Breast epithelium (tissue), 4 donors: ENCODE measurements around the gene FBXO11. TPM values are rescaled to one million over a fixed set of nuclear protein-coding genes. Genes with fewer than 3 reads are reported as not detected.
"Not testable (repeated sequence)": the region's sequence is repeated elsewhere in the genome, so short reads cannot be mapped to it uniquely, and the experiment has no call there.

Source experiments
- DNase-seq, 2 donors: peaks; one replicate each; pipeline ENCODE4 v3.0.0-alpha.2; 2019; ENCODE audit warnings: low spot score in 2 of 2
- H3K27ac ChIP-seq, 2 donors: fragments of 200-600 bp; sonication (generic) in 1 of 2; one replicate each; pipeline ENCODE4 v1.5.1; 2016 to 2019; ENCODE audit warnings: mild to moderate bottlenecking in 1 of 2
- H3K27me3 ChIP-seq, 2 donors: fragments of 200-600 bp; sonication (generic) in 1 of 2; one replicate each; pipeline versions ENCODE4 v1.5.1 to v1.6.0; 2017 to 2019; ENCODE audit warnings: control low read depth in 1 of 2, mild to moderate bottlenecking in 1 of 2
- H3K36me3 ChIP-seq: fragments of 200-600 bp; one replicate; pipeline ENCODE4 v1.5.1; 2019
- H3K4me1 ChIP-seq, 2 donors: fragments of 200-600 bp; sonication (generic); one replicate each; pipeline ENCODE4 v1.5.1; 2016 to 2019; ENCODE audit warnings: control low read depth in 1 of 2
- H3K4me3 ChIP-seq, 3 donors: fragments of 200-600 bp; sonication (generic); 1 replicate in 2 of 3; 2 replicates in 1 of 3; pipeline ENCODE4 v1.5.1; 2016 to 2019; ENCODE audit warnings: mild to moderate bottlenecking in 3 of 3, moderate library complexity in 2 of 3
- H3K9me3 ChIP-seq, 2 donors: fragments of 200-600 bp; sonication (generic) in 1 of 2; one replicate each; pipeline ENCODE4 v1.5.1; 2016 to 2019; ENCODE audit warnings: control low read depth in 1 of 2
- CTCF ChIP-seq, 3 donors: fragments of 450-650 bp; IDR thresholded peaks; one replicate each; pipeline ENCODE4 v1.5.1; 2016 to 2017; ENCODE audit warnings: antibody characterized with exemption in 3 of 3, mild to moderate bottlenecking in 3 of 3, moderate library complexity in 3 of 3
- POLR2A ChIP-seq: fragments of 450-650 bp; IDR thresholded peaks from one replicate; pipeline ENCODE4 v1.6.1; 2016; ENCODE audit warnings: antibody characterized with exemption, mild to moderate bottlenecking, moderate library complexity
- POLR2AphosphoS5 ChIP-seq, 3 donors: sonication (generic); formaldehyde crosslinking; IDR thresholded peaks; one replicate each; pipeline ENCODE4 v1.6.1; 2017; ENCODE audit warnings: antibody characterized with exemption in 3 of 3
- intact Hi-C: fragments of 100-400 bp; cut with DNase I; formaldehyde crosslinking; loops from one replicate; pipeline ENCODE4 v1.15.1; 2023; ENCODE audit warnings: low total_unique reads
- total RNA-seq, 3 donors: library from RNA; depleted of rRNA; stranded (reverse); fragments of >200 nt; gene quantifications; one replicate each; pipeline ENCODE4 v1.1.0, GENCODE V29; 2016

The FBXO11 gene
- total RNA-seq, 3 donors from 2014 or later = 59.3 to 71.7 (median 63.8) TPM

DNA sequence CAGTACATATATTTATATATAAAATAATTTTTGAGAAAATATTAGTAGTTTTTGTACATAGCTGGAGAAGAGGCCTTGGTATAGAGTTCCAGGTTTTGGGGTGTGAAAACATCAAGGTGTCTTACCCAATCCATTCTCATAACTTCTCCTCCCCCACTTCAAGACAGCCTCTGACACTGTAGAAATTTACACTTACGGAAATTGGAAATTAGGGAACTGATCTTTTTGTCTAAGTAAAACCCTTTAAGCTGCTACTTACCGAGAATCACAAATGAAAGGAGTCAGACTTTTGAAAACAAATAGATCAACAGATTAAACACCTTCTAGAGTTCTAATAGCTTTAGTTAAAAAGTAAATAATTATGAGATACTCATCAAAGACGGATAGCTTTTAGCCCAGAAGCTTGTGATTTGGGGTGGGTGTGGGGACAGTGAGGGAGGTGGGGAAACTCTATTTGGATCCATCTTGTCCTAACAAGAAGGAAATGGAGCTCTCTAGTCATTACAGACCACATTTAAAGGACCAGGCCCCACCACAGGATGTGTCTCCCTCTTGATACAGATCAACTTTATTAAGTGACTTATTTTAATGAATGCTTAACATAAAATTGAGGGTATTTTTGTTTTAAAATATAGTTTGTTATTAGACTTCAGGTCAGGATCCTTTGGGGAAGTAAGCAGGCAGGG is 11.1 kb upstream of the FBXO11 start:
- intact Hi-C loops = no loop called here
- no peak for TF ChIP-seq CTCF (IDR thresholded peaks at IDR 0.05)
- TF ChIP-seq POLR2A = no peak
- TF ChIP-seq POLR2AphosphoS5 (IDR thresholded peaks at IDR 0.05) = no peak
- Histone ChIP-seq H3K27me3 (no peaks in the 10 kb centered on the region), H3K27ac (no peak overlapping the region), H3K36me3 (no peaks in the 10 kb centered on the region), H3K4me1 (no peaks in the 10 kb centered on the region), H3K4me3 (no peak overlapping the region), H3K9me3 (no peaks in the 10 kb centered on the region)
- DNase-seq = no peak

DNA sequence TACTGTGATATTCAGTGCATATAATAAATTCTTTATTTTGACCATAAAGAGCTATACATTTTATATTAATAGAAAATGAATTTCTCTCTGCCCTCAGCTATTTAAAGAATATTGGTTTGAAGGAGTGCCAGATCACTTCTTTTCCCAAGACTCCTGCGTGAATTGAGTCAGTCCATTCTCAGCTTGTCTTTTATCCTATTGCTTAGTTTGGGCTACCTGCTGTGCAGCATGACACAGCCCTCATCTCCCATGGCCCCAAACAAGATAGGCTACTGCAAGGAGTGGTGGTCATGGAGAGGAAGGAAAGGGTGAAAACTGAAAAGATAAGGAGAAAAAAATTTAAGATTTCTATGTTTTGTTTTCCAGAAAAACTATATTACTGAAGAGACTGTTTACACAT is 10.1 kb upstream of the FBXO11 start:
- H3K27ac ChIP-seq = no peak overlapping the region
- no peaks in the 10 kb centered on the region for H3K36me3 ChIP-seq
- H3K27me3 ChIP-seq = no peaks in the 10 kb centered on the region
- no peaks in the 10 kb centered on the region for H3K4me1 ChIP-seq
- H3K4me3 ChIP-seq = no peak overlapping the region
- H3K9me3 ChIP-seq = no peaks in the 10 kb centered on the region
- TF ChIP-seq CTCF (IDR thresholded peaks at IDR 0.05) (no peak), POLR2AphosphoS5 (IDR thresholded peaks at IDR 0.05) (no peak), POLR2A (no peak)
- DNase-seq = no peak
- intact Hi-C loops = no loop called here

- H3K9me3 ChIP-seq, H3K4me1 ChIP-seq, H3K4me3 ChIP-seq, intact Hi-C loops, H3K36me3 ChIP-seq, H3K27me3 ChIP-seq, H3K27ac ChIP-seq, DNase-seq: not testable (repeated sequence)
Measured at GRCh38 chr2:47910662-47911061, 4.4 kb upstream of the FBXO11 start.

- intact Hi-C loops = no loop called here
Measured at GRCh38 chr2:47908682-47909081, 2.4 kb upstream of the FBXO11 start.

GRCh38 chr2:47907039-47907781 is 912 bp upstream of the FBXO11 start:
- DNase-seq = peak in 1 of 2 donors; percentile 27
- Histone ChIP-seq H3K27me3 (no peaks in the 10 kb centered on the region), H3K9me3 (no peaks in the 10 kb centered on the region), H3K4me1 (peaks cover 0 to 4% of the 10 kb centered on the region in 2 donors), H3K4me3 (peak overlapping the region; percentile 70 to 90 (median 81)), H3K27ac (peak overlapping the region; percentile 96 to 100), H3K36me3 (no peaks in the 10 kb centered on the region)
- TF ChIP-seq CTCF (IDR thresholded peaks at IDR 0.05) (peak in 1 of 3 donors; percentile 42), POLR2AphosphoS5 (IDR thresholded peaks at IDR 0.05) (no peak), POLR2A (no peak)
- intact Hi-C loops = no loop called here

More at GRCh38 chr2:47908682-47909081, 2.4 kb upstream of the FBXO11 start:
- no peak overlapping the region for H3K4me3 ChIP-seq
- no peak for DNase-seq
- H3K4me1 ChIP-seq = no peaks in the 10 kb centered on the region
- H3K9me3 ChIP-seq = no peaks in the 10 kb centered on the region
- H3K27me3 ChIP-seq = no peaks in the 10 kb centered on the region
- H3K36me3 ChIP-seq = no peaks in the 10 kb centered on the region
- no peak overlapping the region for H3K27ac ChIP-seq
- TF ChIP-seq POLR2AphosphoS5 (IDR thresholded peaks at IDR 0.05) (no peak), CTCF (IDR thresholded peaks at IDR 0.05) (no peak), POLR2A (no peak)
